HepG2 (cell line): ENCODE results near the gene NT5C. TPM values are rescaled to one million over a fixed set of nuclear protein-coding genes. Genes with fewer than 3 reads are reported as not detected.

Source experiments
- BORCS8-MEF2B ChIP-seq: sonication (generic); formaldehyde crosslinking; IDR thresholded peaks from 2 replicates; pipeline ENCODE4 v1.8.0; 2022; ENCODE audit warnings: mild to moderate bottlenecking, missing genetic modification reagents
- BRD4 ChIP-seq: sonication (generic); formaldehyde crosslinking; IDR thresholded peaks from 2 replicates; pipeline ENCODE4 v1.4.0; 2020; ENCODE audit warnings: missing genetic modification reagents
- CAMTA2 ChIP-seq: sonication (generic); formaldehyde crosslinking; IDR thresholded peaks from 2 replicates; pipeline ENCODE4 v1.4.0; 2020; ENCODE audit warnings: mild to moderate bottlenecking, missing genetic modification reagents, borderline replicate concordance
- DPF2 ChIP-seq: sonication (generic); formaldehyde crosslinking; IDR thresholded peaks from 2 replicates; pipeline ENCODE4 v1.4.0; 2020; ENCODE audit warnings: mild to moderate bottlenecking, low read depth, missing genetic modification reagents, borderline replicate concordance
- GLI4 ChIP-seq: sonication (generic); formaldehyde crosslinking; IDR thresholded peaks from 2 replicates; pipeline ENCODE4 v1.5.1; 2020; ENCODE audit warnings: missing genetic modification reagents, mild to moderate bottlenecking, moderate library complexity, borderline replicate concordance
- IRF2 ChIP-seq: IDR thresholded peaks from 2 replicates; pipeline ENCODE4 v1.6.1; 2018; ENCODE audit warnings: missing genetic modification reagents, missing compliant biosample characterization
- MEIS1 ChIP-seq: sonication (generic); formaldehyde crosslinking; IDR thresholded peaks from 2 replicates; pipeline ENCODE4 v1.9.0; 2021; ENCODE audit warnings: mild to moderate bottlenecking, missing genetic modification reagents, moderate library complexity, borderline replicate concordance
- NCOA2 ChIP-seq: sonication (generic); formaldehyde crosslinking; IDR thresholded peaks from 2 replicates; pipeline ENCODE4 v1.8.0; 2022; ENCODE audit warnings: inconsistent platforms
- NFKB2 ChIP-seq: sonication (generic); formaldehyde crosslinking; IDR thresholded peaks from 2 replicates; pipeline ENCODE4 v1.4.0; 2020; ENCODE audit warnings: missing genetic modification reagents, borderline replicate concordance
- ZFAT ChIP-seq: sonication (generic); formaldehyde crosslinking; conservative IDR thresholded peaks from 2 replicates; pipeline ENCODE4 v1.8.1; 2023; ENCODE audit warnings: missing genetic modification reagents, inconsistent platforms
- ZFYVE20 ChIP-seq: sonication (generic); formaldehyde crosslinking; IDR thresholded peaks from 2 replicates; pipeline ENCODE4 v1.8.0; 2023; ENCODE audit warnings: low read depth, mild to moderate bottlenecking, moderate library complexity, missing genetic modification reagents, borderline replicate concordance
- ZNF17 ChIP-seq: sonication (generic); formaldehyde crosslinking; IDR thresholded peaks from 2 replicates; pipeline ENCODE4 v1.5.0; 2020; ENCODE audit warnings: mild to moderate bottlenecking, missing genetic modification reagents
- ZNF317 ChIP-seq: sonication (generic); formaldehyde crosslinking; IDR thresholded peaks from 2 replicates; pipeline ENCODE4 v1.5.0; 2020; ENCODE audit warnings: mild to moderate bottlenecking, missing genetic modification reagents
- ZNF547 ChIP-seq: sonication (generic); formaldehyde crosslinking; IDR thresholded peaks from 2 replicates; pipeline ENCODE4 v1.5.1; 2020; ENCODE audit warnings: mild to moderate bottlenecking, missing genetic modification reagents
- ZNF605 ChIP-seq: sonication (generic); formaldehyde crosslinking; IDR thresholded peaks from 2 replicates; pipeline ENCODE4 v1.8.0; 2022; ENCODE audit warnings: mild to moderate bottlenecking, missing genetic modification reagents
- polyA plus RNA-seq, 8 experiments: library from polyadenylated mRNA; depleted of rRNA in 3 of 8; stranded (reverse) in 7 of 8; unstranded in 1 of 8; fragments of >200 nt; fragmentation: Illumina TruSeq in 4 of 8; extraction: Trizol in 4 of 8; gene quantifications; 2 replicates each; pipeline versions ENCODE4 v1.2.1 to v1.2.3, GENCODE V29; 2011 to 2016; ENCODE audit warnings: low read depth in 4 of 8, missing spikeins in 1 of 8, mixed read lengths in 1 of 8; ENCODE audit not compliant: insufficient read depth in 1 of 8
- total RNA-seq, 5 experiments: library from RNA; depleted of rRNA; stranded (reverse); fragments of >200 nt; fragmentation: Illumina TruSeq; extraction: Trizol; gene quantifications; 2 replicates each; pipeline ENCODE4 v1.2.3, GENCODE V29; 2016; ENCODE audit warnings: low read depth in 1 of 5
- TF ChIP-seq, protein P1 (sequence below): sonication (generic); formaldehyde crosslinking; conservative IDR thresholded peaks from 2 replicates; pipeline ENCODE4 v1.8.0; 2022; ENCODE audit warnings: missing genetic modification reagents
- TF ChIP-seq, protein P2 (sequence below): sonication (generic); formaldehyde crosslinking; conservative IDR thresholded peaks from 2 replicates; pipeline ENCODE4 v1.4.0; 2020; ENCODE audit warnings: missing genetic modification reagents
- TF ChIP-seq, protein P3 (sequence below): sonication (generic); formaldehyde crosslinking; IDR thresholded peaks from 2 replicates; pipeline ENCODE4 v1.5.1; 2020; ENCODE audit warnings: mild to moderate bottlenecking, missing genetic modification reagents, borderline replicate concordance
- TF ChIP-seq, protein P4 (sequence below): sonication (generic); formaldehyde crosslinking; IDR thresholded peaks from 2 replicates; pipeline ENCODE4 v1.5.0; 2020; ENCODE audit warnings: missing genetic modification reagents, mild to moderate bottlenecking, borderline replicate concordance
- TF ChIP-seq, protein P5 (sequence below): IDR thresholded peaks from 2 replicates; pipeline ENCODE4 v1.6.1; 2012; ENCODE audit warnings: low read depth, low read length, improper control_type of control experiment

Gene NT5C
- total and polyA plus RNA-seq, 2 of the 13 experiments (the other 11 are each of a cell fraction or from before 2014, with no cell fraction given) = 42.8 to 48.6 TPM

DNA sequence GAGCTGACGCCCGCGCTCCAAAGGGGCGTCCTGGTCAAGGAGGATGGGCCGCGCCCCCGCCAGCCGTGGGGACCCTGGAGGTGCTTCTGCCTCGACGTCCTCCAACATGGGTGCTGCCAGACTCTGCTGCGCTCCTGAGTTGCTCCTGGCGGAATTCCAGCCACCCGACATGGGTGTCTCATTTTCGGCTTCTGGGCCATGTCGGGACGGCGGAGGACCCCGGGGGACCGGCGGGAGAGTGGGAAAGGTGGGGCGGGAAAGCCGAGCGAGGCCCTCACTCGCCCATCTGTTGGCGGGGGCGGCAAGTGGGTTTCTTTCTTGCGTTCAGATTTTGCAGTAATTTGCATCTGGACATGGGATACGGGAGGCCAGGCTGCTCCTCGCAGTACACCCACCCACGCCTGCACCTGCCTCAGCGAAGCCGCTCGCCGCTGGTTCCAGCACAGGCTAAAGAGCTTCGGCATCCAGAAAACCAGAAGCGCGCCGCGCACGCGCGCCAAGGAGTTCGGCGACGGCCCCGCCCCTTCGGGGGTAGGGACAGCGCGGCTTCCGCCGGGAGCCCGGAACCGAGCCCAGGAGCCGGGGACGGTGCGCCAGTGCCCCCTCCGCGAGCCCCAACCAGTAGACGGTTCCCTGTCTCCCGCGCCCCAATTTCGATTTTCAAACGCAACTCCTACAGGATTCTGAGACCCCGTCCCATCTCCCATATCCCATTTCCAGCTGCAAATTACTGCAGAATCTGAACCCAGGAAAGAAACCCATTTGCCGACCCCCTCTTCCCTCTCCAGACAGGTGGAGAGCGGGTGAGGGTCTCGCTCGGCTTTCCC lies 21.9 kb downstream of the NT5C start, which contains the start of gene ARMC7 (continued):
- no peak for TF ChIP-seq DPF2 (CRISPR knock-in tag)
- TF ChIP-seq, protein P1, sequence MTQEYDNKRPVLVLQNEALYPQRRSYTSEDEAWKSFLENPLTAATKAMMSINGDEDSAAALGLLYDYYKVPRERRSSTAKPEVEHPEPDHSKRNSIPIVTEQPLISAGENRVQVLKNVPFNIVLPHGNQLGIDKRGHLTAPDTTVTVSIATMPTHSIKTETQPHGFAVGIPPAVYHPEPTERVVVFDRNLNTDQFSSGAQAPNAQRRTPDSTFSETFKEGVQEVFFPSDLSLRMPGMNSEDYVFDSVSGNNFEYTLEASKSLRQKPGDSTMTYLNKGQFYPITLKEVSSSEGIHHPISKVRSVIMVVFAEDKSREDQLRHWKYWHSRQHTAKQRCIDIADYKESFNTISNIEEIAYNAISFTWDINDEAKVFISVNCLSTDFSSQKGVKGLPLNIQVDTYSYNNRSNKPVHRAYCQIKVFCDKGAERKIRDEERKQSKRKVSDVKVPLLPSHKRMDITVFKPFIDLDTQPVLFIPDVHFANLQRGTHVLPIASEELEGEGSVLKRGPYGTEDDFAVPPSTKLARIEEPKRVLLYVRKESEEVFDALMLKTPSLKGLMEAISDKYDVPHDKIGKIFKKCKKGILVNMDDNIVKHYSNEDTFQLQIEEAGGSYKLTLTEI (CRISPR knock-in tag) = no peak
- TF ChIP-seq, protein P2, sequence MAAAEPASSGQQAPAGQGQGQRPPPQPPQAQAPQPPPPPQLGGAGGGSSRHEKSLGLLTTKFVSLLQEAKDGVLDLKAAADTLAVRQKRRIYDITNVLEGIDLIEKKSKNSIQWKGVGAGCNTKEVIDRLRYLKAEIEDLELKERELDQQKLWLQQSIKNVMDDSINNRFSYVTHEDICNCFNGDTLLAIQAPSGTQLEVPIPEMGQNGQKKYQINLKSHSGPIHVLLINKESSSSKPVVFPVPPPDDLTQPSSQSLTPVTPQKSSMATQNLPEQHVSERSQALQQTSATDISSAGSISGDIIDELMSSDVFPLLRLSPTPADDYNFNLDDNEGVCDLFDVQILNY (CRISPR knock-in tag) = peak; percentile 50; the same call in 1 of the 2 replicates
- TF ChIP-seq ZNF605 (CRISPR knock-in tag) = peak; percentile 67; the same call in 1 of the 2 replicates
- 0 out of 2 replicates have a peak, but pooled peaks have one; percentile 59 for TF ChIP-seq MEIS1 (CRISPR knock-in tag)
- TF ChIP-seq ZNF317 (CRISPR knock-in tag) = peak; percentile 70
- TF ChIP-seq ZNF547 (CRISPR knock-in tag) = peak; percentile 80
- TF ChIP-seq NFKB2 (CRISPR knock-in tag) = peak; percentile 57; the same call in 1 of the 2 replicates
- TF ChIP-seq, protein P3, sequence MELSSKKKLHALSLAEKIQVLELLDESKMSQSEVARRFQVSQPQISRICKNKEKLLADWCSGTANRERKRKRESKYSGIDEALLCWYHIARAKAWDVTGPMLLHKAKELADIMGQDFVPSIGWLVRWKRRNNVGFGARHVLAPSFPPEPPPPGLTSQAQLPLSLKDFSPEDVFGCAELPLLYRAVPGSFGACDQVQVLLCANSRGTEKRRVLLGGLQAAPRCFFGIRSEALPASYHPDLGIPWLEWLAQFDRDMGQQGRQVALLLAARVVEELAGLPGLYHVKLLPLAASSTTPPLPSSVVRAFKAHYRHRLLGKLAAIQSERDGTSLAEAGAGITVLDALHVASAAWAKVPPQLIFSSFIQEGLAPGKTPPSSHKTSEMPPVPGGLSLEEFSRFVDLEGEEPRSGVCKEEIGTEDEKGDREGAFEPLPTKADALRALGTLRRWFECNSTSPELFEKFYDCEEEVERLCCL (CRISPR knock-in tag) = peak; percentile 90; the same call in 1 of the 2 replicates
- TF ChIP-seq, protein P4, sequence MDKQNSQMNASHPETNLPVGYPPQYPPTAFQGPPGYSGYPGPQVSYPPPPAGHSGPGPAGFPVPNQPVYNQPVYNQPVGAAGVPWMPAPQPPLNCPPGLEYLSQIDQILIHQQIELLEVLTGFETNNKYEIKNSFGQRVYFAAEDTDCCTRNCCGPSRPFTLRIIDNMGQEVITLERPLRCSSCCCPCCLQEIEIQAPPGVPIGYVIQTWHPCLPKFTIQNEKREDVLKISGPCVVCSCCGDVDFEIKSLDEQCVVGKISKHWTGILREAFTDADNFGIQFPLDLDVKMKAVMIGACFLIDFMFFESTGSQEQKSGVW (CRISPR knock-in tag) = peak; percentile 94
- peak; percentile 60; the same call in 1 of the 2 replicates for TF ChIP-seq BORCS8-MEF2B (CRISPR knock-in tag)
- 0 out of 2 replicates have a peak, but pooled peaks have one; percentile 40 for TF ChIP-seq ZFYVE20 (CRISPR knock-in tag)
- 0 out of 2 replicates have a peak, but pooled peaks have one; percentile 39 for TF ChIP-seq NCOA2
- TF ChIP-seq, protein P5, sequence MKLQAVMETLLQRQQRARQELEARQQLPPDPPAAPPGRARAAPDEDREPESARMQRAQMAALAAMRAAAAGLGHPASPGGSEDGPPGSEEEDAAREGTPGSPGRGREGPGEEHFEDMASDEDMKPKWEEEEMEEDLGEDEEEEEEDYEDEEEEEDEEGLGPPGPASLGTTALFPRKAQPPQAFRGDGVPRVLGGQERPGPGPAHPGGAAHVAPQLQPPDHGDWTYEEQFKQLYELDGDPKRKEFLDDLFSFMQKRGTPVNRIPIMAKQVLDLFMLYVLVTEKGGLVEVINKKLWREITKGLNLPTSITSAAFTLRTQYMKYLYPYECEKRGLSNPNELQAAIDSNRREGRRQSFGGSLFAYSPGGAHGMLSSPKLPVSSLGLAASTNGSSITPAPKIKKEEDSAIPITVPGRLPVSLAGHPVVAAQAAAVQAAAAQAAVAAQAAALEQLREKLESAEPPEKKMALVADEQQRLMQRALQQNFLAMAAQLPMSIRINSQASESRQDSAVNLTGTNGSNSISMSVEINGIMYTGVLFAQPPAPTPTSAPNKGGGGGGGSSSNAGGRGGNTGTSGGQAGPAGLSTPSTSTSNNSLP = no peak
- no peak for TF ChIP-seq ZNF17 (CRISPR knock-in tag)
- TF ChIP-seq ZFAT (CRISPR knock-in tag) = no peak
- peak; percentile 14; the same call in 1 of the 2 replicates for TF ChIP-seq IRF2
- TF ChIP-seq GLI4 = no peak; the same call in 1 of the 2 replicates
- no peak for TF ChIP-seq CAMTA2 (CRISPR knock-in tag)
- 0 out of 2 replicates have a peak, but pooled peaks have one; percentile 23 for TF ChIP-seq BRD4 (CRISPR knock-in tag)
